ENCODE data around the gene NR5A1.
A peak's percentile ranks its signal among the peaks of the same experiment; 100 is the strongest.

Gene NR5A1

DNA sequence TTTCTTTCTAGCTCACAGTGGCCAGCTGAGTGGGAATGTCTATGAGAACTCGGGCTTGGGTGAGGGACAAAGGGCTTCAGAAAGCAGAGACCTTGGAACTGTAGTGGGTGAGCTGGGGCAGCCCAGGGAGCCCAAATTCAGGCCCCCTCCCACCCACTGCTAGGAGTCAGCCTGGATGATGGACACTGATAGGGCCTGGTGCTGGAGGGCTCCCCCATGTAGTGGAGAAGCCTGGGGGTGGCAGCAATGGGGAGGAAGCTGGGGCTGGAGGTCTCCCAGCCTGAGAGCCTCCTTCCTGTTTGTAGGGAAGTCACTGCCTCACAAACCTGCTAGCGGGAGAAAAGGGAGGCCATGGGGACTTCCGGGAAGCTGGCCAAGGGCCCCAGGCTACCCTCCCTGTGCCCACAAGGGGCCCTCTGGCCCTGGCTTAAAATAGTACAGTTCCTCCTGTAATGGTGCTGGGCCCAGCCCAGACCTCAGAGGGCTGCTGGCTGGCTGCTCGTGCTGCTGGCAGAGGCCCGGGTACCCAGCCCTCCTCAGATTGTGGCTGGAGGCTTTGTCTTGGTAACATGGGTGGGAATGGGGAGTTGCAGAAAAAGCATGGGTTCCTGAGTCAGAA lies 6.3 kb upstream of the NR5A1 start:
- DNase-seq: no peak

DNA sequence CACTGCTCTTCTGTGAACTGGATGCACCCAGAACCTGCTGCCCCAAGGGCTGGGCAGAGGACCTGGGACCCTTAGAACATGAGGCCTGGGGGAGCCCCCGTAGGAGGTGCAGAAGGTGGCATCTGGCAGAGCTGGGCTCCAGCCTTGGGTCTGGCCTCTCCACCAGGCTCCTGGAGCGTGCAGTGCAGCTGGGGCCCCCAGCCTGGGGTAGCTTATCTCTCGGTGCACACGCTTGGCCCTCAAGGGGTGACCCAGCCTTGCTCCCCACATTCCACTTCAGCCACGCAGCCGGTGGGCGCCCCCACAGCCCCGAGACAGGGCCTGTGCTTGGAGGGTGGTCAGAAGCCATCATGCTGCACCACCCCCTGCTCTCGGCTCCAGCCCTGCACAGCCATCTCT lies 5.6 kb upstream of the NR5A1 start:
- DNase-seq: no peak

DNA sequence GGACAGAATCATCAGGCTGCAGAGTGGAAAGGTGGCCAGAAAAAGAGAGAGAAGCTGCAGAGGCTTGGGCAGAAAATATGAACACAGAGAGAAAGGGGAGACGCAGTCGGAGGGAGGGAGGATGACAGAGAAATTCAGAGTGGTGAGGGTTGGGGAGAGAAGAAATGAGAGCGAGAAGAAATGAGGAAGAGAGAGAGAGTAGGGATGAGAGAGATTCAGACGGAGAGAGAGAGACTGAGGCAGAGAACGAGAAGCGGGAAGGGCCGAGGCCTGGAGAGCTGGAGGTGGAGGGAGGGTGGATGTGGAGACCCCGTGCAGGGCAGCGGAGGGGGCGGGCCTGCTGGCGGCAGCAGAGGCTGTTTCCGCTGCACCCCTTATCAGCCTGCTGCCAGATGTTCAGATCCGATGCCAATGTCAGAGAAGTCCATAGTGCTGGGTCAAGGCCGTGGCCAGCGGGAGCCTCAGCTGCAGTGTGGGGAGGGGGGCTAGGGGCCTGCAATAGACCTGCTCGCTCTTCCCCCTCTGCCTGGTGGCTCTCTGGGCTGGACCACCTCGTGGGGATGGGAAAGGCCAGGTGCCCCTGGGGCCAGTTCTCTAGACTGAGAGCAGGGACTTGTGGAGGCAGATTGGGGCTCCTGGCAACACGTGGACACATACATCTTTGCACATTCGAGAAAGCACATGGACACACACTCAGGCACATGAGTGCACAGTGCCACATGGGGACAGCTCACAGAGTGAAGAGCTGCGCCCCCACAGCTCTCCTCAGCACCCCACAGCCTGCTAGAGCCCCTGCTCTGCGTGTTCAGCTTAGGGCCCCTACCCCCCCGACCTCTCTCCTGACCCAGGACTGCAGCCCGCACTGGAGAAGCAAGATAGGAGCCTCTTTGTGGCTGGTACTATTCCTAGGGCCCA lies 4.9 kb upstream of the NR5A1 start:
- no peak for DNase-seq

DNA sequence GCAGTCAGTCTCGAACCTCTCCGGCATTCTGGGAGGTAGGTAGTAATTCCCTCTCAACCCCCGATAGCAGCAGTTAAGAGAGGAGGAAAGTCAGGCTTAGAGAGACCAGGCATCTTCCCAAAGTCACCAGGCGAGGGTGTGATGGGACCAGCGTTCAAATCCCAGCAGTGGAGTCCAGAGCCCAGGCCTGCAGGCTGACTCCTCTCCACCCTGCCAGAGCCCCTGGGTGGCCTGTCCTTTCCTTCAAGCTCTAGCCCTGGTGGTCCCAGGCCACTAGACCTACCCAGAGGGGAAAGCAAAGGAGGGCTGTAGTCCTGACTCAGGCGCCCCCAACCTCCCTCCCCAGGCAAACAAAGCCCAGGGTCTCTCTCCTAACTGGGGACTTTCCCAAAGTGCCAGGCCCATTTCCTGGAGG lies 4.2 kb upstream of the NR5A1 start:
- no peak for DNase-seq

DNA sequence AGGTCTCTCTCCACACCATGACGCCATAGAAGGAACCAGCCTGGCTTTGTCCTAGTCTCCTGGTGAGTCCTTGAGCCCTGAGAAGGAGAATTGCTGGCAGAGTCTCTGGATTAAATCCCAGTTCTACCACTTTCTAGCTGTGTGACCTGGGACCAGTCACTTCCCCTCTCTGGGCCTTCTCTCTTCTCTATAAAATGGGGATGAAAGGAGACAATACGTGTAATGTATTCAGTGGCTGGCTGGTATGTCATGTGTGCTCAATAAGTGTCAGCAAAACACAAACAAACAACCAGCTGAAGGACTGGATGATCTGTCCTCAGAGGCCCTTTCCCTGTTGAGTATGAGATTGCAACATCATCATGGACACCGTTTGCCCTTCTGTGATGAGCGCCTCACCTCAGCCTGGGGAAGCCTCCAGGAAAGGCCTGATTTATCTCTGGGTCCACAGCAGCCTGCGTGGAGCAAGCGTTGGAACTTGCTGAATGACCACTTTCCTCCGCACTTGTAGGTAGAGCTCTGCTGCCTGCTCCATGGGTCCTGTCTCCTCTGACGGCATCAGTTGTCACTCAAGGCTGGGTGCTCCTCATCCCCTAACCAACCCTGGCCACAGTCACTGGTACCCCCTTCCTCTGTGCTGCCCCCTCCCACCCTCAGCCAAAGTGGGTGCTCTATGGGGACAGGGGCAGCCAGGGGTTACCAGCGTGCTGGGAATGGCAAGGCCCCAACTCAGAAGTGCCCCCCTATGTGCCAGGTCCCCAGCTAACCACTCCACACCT lies 3.6 kb upstream of the NR5A1 start:
- DNase-seq: no peak

DNA sequence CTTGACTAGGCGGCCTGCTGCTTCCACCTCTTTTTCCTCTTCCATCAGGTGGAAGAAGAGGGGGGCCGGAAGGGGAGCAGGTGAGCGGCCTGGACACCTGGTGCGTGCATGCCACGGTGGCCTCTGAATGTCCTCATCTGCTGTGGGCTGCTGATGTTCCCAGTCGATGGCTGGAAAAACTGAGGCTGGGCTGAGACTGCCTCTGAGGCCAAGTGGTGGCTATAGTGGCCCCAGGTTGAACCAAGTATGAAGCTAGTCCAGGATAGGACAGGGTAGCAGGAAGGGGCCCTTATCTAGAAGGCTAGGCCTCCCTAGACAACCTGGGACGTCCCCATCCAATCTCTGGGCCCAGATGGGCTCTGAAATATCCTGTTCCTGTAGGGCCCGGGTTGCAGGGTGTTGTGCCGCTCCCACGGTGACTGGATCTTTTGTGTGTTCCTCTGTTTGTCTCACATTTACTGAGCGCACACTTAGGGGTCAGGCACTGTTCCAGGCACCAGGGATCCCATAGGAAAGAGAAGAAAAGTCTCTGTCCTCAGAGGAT lies 753 bp upstream of the NR5A1 start:
- DNase-seq: no peak

DNA sequence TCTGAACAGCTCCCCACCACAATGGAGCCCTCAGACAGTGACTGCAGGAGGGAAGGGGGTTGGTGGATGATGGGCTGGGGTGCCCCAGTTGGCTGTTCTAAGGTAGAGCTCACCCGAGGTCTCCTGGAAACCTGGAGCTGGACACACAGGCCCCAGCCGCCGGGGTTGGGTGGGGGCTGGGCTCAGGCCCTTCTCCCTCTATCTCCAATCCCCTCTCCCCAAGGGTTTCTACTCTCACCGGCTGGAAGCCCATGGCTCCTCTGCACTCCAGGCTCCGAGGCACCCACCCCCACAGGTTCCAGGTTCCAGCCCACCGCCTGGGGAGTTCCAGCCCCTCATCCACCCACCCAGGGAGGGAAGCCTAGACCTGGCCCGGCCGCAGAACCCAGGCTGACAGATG lies 766 bp downstream of the NR5A1 start:
- DNase-seq: no peak

DNA sequence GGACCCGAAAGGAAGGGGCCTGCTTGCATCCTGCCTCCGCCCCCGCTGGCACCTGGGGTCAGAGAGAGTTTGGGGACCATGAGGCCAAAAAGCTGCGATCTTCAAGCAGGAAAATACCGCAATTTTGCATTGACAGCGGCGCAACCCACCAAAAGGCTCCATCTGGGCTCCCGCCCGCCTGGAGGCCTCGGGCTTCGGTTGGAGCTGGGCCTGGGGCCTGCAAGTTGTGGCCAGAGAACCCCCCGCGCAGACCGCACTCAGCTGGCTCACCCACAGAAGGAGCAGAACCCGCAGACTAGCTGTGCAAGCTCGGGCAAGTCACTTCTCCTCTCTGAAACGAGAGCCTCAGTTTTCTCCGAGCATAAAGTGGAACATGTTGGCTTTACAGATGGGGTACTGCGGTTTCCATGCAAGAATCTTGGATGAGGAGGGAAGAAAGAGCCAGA lies 1.3 kb downstream of the NR5A1 start:
- DNase-seq: no peak

DNA sequence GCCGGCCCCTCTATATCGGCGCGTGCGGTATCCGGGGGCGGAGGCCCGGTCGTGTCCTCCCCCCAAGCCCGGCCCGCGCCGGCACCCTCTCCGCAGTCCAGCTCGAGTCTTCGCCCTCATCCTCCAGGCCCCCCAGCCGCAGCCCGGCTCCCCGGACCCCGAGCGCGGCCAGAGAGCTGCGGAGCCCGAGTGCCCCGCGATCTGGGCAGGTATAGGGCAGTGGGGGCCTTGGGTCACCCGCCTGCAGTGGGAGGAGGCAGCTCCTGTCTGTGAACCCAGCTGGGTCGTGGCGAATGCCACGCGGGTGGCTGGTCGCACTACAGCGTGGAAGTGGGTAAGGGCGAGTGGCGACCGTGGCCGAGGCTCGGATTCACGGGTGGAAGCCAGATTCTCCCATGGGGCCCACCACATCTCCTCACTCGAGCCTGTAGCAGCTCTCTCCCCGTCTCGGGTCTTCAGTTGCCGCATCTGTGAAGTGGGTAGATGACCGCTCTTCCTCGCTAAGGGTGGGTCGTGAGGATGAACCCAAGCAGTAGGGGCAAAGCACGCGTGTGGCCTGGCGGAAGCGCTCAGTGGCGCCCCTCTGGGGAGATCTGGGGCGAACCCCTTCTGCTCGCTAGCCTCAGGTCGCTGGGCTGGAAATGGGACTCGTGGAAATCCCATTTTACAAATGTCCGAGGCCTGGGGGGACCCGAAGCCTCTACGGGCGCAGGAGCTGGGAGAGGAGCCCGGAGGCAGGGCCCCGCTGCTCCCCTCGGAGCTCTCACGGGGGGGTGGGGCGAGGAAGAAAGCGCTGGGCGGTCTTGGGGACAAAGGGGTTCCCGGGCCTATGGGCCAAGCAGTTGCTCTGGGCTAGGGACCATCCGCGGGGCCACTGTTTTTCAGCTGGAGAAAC lies 1.9 kb downstream of the NR5A1 start:
- no peak for DNase-seq

DNA sequence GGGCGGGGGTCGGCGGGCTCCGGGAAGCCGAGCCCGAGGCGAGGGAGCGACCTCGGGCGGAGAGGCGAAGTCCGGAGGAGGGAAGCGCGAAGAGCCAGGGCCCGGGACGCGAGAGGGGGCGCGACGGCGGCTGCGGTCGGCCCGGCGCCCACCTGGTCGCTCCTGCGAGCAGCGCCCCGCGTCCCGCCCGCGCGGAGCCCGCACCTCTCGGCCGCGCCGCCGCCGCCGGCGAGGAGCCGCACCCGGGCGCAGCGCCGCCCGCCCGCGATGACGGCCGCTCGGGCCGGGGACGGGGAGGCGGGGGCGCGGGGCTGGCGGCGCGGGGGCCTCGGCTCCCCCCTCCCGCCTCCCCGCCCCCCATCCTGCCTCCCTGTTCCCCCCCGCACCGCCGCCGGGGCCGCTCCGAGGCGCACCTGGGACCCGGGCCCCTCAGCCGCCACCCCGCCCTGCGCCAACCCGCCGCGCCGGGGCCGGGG lies 2.6 kb downstream of the NR5A1 start:
- DNase-seq: no peak

DNA sequence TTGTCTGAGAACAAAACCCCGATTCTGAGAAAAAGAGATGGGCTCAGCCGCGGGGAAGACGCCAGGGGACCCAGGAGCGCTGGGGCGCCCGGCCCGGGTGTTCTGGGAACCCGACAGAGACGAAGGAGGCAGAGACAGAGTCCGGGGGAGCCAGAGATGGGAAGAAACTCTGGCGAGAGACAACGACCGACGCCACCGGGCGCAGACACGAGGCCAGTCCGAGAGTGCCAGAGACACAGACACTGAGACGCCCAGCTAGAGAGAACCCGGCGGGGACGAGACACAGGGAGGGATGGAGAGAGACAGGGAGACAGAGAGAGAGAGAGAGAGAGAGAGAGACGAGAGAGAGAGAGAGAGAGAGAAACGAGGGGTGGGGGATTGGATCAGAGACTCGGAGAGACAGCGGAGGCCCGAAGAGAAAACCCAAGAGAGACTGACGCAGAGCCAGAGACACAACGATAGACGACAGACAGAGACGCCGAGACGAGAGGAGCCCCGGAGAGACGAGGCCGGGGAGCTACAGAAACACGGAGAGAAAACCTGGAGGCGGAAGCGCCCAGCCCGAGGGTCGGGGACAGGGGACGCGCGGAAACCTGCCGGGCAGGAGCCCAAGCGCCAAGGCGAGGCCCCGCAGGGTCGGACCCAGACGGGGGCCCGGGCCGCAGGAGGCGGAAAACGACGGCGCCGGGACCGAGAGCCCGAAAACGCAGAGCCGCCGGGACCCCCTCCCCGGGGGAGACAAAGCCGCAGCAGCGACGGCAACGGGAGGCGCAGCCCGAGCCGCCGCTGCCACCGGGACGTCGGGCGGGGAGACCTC lies 3.3 kb downstream of the NR5A1 start:
- DNase-seq: no peak

DNA sequence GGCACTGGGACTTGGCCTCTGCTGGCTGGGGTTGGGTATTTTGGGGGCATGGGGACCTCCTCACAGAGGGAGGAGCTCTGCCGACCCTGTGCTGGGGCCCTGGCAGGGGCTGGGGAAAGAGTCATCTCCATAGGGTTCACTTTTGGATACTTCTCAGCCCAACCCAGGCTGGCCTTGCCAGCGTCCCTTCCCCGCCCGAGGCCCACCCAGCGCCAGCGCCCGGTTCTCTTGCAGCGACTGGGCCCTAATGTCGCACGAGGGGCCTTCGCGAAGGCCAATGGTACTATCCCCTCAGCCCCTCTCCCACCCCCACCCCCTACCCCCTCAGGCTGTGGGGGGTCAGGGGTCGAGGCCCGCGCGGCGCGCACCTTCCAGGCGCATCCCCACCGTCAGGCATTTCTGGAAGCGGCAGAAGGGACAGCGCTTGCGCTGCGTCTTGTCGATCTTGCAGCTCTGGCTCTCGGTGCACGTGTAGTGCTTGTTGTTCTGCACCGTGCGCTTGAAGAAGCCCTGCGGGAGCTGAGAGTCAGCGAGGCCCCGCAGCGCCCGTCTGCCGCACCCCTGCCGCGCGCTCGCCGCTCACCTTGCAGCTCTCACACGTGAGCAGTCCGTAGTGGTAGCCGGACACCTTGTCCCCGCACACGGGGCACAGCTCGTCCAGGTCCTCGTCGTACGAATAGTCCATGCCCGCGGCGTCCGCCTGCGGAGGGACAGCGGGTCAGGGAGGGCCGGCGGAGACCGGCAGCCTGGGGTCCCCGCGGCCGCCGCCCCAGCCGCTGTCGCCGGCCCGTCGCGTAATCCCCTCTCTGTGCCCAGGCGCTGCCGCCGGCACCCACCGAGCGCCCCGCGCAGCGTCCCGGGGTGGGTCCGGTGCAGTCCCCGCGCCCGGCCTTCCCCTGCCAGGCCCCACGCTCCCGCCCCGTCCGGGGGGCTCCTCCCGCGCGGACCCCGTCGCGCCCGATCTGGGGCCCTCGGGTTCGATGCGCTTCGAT lies 4.2 kb downstream of the NR5A1 start:
- peak in 1 of 2 experiments; percentile 13 for DNase-seq

DNA sequence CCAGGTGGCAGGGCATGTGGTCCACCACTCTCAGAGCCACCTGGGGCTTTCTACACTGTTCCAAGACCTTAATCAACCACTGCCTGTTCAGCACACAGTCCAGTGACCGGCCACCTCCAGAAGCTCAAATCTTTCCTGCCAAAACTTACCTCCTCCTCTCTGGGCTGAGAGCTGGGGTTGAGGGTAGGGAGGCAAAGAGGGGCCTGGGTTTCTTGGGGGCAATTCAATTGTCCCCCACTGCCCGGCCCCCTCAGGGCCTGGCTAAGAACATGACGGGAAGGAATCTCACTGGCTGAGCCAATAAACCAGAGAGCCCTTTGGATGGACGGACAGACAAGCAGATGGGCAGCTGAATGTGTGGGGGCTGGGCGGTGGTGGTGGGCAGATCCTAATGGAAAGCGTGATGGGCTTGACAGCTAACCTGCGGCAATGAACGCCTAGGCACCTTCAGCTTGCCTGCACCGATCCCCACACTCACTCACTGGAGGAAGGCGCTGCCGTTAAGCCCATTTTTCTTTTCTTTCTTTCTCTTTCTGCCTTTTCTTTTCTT lies 5.4 kb downstream of the NR5A1 start:
- DNase-seq: no peak

DNA sequence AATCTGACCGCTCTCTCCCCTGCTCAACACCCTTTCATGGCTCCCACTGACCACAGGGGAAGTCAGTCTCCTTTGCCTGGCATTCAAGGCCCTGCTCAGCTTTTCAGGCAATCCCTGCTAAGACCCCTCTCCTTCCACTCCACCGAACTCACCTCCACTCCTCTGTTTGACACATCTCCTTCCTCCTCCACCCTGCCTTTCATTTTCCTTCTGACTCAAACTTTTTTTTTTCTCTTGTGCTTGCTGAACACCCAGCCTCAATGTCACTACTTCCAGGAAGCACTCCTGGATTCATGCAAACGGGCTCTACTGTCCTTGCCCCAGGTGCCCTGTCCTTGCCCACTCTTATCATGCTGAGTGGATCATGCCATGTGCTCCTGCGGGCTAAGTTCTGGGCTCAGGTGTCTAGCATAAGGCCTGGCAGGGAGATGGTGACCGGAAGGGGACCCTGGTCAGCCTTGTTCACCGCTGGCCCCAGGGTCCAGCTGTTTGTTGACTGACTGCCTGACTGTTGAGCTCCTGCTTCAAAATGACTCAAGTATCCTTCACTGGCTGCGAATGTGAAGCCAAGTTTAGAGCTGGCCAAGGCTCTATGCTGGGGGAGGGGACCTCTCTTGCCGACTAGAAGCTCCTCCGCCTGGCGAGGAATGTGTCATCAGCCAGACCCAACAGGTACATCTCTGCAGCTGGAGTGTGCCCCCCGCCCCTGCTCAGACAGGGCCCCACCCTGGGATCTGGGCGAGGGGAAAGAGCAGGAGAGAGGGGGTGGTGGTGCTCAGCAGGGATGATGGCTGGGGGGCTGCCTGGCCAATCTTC lies 6.2 kb downstream of the NR5A1 start:
- DNase-seq: no peak

DNA sequence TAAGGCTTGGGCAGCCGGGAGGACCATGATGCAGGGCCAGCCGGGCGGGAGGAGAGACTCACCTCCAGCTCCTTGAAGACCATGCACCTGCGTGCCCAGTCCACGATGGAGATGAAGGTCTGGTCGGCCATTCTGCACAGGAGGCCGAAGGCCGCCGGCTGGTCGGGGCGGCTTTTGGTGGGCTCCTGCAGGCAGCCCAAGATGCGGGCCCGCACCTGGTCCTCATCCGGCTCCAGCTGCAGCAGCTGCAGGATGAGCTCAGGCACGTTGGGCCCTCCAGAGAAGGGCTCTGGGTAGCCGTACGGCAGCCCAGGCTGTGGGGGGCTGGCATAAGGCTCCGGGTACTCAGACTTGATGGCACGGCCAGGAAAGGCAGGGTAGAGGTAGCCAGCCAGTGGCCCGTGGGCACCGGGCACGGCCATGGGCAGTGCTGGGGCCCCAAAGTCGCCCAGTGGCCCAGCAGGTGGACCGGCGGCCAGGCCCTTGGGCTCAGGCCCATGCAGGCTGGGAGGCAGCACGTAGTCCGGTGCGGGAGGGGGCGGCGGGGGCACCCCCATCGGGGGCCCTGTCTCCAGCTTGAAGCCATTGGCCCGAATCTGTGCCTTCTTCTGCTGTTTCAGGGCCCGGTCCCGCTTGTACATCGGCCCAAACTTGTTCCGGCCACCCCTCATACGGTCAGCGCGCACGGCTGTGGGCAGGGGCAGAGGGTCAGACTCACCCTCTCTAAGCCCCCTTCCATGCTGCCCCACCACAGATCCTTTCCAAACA lies 7.0 kb downstream of the NR5A1 start:
- no peak for DNase-seq

DNA sequence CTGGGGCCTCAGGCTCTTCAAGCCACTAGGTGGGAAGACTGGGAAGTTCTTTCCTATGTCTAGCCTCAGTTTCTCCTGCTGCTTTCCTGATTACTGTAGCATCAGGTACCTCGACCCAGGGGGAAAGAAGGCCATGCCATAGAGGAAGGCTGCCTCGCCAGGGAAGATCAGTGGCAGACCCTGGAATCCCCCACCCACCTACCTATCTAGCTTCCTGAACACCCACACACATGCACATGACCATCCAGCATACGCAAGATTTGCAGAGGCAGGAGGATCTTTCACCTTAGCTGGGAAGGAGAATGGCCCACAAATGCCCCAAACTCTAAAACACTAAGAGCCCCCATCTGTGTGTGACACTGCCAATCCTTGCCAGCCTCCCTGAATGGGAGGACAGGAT lies 8.0 kb downstream of the NR5A1 start:
- DNase-seq: no peak

DNA sequence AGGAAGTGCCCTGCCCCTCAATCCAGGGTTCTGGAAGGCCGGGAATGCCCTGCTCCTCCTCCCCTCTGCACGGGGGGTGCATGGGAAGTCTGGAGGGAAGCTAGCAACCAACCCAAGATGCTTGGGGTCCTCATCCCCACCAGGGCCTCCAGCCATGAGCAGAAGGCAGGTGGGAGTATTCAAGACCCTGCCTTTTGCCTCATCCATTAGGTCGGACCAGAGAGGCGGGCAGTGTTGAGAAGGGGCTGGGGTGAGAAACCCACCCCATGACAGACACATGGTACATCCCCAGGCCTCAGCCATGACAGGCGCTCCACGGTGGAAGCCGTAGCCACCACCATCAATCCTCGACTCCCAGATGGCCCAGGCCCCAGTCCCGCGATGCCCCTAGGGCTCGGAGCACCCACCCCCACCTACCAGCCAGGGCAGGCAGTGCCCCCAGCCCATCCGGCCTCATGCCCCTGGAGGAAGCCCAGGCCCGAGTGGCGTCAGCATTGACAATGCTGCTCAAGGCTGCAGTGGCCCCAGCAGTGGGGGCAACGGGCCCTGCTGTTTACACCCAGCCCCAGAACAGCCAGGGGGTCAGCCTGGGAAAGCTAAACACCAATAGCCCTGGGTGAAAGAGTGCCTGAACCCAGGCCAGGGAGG lies 8.6 kb downstream of the NR5A1 start:
- DNase-seq: no peak

All from NCI-H1930 (cell line).